OCI-LY1 (cell line): ENCODE results near the gene DTD2.

ENCODE experiments used
- CTCF ChIP-seq: fragments of 200-600 bp; sonication (generic), shearing (Covaris generic); IDR thresholded peaks from 2 replicates; pipeline ENCODE4 v1.5.1; 2017; ENCODE audit warnings: mild to moderate bottlenecking, antibody characterized with exemption, low read length, moderate library complexity, mixed read lengths
- EZH2 ChIP-seq: fragments of 200-600 bp; sonication (generic), shearing (Covaris generic); IDR thresholded peaks from 2 replicates; pipeline ENCODE4 v1.8.0; 2017; ENCODE audit warnings: borderline replicate concordance, mixed run types, mild to moderate bottlenecking, antibody characterized with exemption, low read length, moderate library complexity, mixed read lengths

GRCh38 chr14:31426663-31427062 is 30.6 kb downstream of the DTD2 start:
- TF ChIP-seq EZH2 (no peak), CTCF (no peak)
